ENCODE data around the gene SMIM21.
A peak's percentile ranks its signal among the peaks of the same experiment; 100 is the strongest.

SMIM21 gene

DNA sequence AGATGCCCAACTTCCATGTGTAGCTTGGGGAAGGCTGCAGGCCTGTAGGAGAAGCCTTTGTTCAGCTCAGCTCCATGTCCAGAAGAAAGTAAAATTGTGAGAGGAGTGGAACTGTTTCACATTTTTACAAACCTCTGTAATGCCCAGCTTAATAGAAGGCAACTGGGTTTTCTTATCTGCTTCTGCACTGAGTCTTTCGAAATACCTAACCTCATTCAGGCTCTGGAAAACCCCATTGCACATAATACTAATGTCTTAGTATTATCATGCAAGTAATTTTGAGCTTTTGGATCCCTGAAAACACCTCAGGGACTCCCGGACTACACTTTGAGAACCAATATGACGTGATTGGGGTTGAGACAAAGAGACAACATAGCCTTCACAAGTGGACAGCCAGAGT lies 5.8 kb downstream of the SMIM21 start:
- no peak for DNase-seq

DNA sequence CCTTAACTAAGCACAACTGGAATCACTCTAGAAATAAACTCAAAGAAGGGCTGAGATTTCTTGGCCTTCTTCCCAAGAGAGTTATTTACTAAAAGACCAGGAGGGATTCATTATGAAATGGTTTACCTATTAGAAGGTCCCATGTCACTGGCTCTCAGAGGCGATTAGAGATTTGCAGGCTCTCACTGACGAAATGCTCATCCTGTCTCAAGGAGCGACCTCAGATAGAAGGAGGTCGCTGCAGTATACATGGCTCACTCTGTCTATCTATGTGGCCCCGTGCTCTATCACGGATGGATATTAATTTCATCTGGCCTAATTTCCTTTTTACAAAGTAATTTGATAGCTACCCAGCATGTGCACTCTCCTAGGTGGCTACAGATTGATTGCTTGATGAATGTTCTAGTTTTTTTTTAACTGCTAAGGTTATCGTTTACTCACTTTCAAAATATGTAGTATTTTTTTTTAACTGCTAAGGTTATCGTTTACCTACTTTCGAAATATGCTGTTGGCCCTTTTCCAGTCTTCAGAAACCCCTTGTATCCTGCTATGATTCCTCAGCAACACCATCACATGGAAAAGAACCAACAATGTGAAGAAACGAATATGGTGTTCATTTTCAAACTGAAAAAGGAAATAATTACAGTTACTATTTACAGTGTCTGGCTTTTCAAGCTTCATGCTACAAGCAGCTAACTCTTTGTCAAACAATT lies 9.1 kb downstream of the SMIM21 start:
- DNase-seq, result no peak

DNA sequence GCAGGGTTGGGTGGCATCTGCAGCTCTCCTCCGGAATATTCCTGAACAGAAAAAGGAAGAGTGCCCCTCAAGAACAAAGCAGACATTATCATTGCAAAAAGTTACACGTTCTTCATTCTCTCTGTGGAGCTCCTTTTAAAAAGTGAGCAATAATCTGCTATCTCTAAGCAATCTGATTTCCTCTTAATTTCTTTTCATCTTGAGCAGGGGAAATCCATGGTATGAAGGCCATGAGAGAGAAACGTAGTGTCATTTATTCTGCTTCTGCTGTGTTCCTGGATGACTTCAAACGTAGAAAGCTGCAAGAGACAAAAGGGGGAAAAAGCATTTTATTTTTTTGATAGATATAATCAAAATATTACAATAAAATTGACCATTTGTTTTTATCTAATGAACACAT lies 16.9 kb downstream of the SMIM21 start:
- no peak for DNase-seq

DNA sequence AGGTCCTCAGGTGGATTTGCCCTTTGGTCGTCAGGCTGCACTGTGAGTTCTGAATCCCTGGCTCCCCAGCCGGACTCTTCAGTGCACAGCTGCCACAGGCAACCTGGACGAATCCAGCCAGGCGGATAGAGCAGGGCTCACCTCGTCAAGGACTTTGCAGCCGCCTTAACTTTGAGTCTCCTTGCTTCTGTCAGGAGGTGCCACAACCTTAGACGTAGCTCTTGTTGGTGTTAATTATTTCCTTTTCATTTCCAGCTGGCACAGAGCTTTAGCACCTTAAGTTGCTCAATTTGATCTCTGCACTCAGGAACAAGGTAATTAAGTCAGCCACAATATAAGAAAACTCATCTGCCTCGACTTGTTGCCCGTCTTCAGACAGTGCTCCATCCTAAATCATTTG lies 17.7 kb downstream of the SMIM21 start:
- DNase-seq, result no peak

DNA sequence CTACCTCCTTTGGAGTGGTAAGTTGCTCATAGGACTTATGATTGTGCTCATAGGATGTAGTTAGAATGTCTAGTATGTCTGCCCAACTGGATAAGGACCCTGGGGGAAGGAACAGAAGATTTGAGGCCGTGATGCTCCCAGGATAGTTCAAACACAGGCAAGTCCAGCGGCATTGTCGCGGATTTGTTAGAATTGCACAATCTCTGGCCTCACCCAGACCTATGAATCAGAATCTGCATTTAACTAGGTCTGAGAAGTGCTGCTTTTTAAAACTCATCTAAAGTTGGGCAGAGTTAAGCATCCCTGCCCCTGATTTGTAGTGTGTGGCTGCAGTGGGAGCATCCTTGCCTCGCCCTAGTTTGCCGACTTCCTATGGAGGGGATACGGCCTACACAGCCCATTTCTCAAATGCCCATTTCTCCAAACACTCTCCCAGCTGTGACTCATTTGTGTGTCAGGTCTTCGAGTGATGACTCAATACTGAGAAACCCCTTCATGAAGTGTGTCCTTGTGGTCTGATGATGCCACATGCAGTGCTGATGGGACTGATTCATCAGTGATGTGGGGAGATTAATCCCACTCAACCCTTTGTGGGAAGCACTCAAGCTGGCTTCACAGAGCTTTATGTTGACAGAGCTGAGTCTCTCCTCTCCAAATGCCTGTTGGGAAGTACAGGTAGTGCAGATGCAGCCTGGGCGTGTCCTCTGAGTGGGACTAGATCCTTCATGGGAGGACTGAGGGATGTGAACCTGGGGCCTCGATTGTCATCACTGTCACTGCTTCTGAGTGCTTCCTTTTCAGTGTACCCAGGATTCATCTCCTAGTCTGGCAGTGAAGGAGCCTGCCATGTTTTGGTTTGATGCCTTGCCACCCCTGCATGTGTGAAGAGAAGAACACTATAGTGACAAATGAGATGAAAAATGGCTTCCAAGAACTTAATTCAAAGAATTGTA lies 18.7 kb downstream of the SMIM21 start:
- DNase-seq, result peak; percentile 66

DNA sequence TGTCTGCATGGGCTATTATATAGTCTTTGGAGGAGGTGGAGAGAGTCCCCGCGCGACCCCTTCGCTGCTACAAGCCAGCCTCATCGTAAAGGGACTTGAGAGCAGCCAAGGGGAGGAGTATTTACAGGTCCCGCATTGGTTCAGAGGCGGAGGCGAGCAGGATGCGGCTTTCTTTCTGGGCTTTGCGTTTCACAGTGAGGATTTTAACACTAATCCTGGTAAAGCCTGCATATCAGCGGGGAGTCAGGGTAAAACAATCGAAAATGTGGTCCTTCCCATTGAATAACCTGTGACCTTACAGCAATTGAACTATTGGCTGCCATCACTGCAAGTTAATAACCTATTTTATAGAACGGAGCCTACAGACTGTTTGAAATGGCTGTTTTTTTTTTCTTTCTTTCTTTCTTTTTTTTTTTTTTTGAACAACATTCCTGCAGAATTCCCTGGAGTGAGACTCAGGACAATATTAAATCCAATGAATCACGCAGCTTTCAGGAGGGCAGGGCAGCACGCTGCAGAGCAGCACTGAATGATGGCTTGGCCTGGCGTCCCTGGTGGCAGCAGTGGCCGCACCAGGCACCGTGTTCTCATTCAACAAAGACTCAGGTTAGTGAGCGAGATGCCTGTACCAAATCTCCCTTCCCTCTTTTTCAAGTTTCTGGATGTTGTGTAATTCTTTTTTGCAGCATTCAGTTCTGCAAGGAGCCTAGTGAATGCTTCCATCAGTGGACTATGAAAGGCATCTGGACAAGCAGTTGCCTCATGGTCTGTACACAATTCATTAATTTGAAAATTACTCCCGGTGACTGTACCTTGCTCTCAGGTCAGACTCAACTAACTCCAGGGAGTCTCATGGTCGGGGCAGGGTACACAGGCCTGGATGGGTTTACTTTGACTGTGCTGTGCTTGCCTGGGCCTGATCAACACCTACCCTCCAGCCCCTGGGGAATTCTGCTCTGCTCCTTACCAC lies 19.8 kb downstream of the SMIM21 start:
- DNase-seq, result no peak

DNA sequence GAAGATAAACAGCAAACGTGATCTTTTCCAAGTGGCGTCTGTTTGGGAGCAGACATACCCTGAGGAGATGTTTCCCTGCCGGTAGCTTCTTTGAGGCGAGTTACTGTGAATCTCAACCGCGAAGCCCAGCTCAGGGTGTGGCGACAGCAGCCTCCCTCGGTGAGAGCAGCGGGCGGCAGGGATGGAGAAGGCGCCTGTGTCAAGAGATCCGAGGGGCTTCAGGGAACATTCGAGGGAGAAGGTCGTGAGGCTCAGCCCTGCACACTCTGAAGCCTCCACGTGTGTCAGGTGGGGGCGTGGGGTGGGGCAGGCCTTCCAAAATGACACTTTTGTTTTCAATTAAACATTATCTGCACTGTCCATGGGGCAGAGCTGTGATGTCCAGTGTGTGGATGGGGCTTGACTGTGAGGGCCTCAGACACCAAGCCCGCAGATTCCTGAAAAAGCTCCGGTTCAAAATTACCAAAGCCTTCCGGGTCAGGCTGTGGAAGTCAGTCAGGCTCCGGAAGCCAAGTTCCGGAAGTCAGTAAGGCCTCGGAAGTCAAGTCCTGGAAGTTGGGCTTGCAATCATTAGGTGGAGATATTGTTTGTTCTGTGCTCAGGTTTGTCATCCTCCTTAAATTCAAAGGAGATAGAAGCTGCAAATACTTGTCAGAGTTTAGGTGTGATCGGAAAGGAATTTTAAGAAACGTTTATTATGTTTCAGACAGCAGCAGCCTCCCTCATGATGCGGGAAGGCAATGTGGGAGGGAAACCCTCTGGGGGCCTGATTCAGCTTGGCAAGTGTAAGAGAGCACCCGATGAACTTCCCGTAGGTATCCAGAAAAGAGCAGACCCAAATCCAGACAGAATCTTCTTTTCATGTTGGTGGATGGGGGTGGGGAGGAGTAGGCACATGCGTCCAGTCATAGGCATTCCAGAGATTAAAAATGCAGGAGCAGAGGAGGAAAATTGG lies 20.7 kb downstream of the SMIM21 start:
- DNase-seq, result no peak

DNA sequence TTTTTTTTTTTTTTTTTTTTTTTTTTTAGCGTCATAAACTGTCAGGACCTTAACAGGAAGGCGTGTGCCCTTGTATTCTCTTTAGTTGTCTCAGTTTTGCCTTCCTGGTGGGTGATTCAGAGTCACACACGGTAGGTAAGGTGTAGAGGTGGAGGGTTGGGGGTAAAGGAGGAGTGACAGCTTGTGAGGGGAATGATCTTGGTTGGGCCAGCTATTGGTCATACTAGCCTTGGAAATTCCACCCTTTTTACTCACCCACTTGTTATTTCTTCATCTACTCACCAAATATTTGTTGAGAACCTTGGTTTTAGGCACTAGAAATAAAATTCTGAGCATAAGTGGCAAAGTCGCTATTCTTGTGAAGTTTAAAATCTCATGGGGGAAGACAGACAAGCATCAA lies 22.2 kb downstream of the SMIM21 start:
- no peak for DNase-seq

DNA sequence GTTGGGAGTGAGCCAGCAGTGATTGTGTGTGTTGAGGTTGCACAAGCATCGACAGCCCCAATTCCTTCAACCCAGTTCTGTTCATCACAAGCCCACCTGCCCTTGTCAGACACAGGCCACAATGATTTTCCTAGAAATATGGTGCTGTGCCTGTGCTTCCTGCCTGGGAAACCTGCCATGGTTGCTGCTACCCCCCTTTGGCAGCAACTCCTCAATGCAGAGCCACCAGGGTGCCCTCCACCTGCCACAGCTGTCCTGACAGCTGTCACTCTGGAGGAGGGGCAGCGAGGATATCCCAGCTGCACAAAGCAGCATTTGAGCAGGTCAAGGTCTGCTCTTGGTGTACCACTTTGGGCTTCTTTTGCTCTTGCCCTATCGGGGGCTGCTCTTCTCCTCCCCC lies 27.1 kb downstream of the SMIM21 start:
- no peak for DNase-seq

DNA sequence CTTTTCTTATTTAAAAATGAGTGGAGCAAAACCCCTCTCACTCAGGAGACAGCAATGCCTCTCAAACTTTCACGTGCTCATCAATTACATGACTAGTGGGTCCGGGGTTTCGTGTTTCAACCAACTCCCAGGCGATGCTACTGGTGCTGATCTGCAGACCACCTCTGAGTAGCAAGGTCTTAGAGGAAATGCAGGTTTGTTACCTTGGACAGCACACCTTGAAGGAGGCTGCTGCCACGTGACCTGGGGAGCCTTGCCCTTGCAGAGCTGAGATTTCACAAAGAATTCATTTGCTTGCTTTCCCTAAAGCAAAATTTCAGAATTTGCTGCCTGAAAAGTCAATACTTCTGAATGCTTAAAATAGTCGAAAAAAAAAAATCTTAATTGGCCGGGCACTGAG lies 32.4 kb downstream of the SMIM21 start:
- no peak for DNase-seq

DNA sequence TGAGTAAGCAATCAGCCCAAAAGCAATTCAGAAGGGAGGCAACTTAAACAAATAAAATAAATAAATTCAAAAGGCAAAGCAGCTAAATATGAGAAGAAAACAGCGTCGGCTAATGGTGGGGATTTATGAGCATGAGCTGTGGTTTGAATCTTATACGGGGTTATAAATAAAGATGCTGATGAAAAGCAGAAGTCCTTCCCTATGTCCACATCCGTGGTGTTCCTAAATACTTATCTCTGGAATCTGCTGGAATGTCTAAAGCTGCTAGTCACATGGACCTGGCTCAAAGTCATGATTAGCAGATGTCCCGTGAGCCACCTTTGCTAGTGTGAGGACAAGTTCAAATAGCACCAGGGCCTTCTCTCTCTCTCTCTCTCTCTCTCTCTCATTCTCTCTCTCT lies 33.8 kb downstream of the SMIM21 start:
- DNase-seq, result no peak

DNA sequence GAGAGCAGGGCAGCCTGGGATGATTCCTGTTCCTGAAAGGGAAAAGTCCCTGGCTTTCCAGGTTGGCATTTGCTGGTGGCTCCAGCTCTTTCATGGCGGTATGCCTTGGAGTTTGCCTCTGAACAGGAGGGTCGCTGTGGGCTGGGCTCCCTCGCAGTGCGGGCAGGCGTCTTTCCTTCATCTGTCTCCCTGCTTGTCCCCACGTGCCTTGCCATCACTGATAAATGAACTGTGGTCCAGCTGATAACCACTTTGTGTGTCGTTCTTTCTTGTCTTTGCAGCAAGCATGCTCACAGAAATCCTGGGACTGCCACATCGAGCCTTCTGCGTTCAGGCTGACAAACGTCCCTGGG lies 35.3 kb downstream of the SMIM21 start:
- DNase-seq, result no peak

DNA sequence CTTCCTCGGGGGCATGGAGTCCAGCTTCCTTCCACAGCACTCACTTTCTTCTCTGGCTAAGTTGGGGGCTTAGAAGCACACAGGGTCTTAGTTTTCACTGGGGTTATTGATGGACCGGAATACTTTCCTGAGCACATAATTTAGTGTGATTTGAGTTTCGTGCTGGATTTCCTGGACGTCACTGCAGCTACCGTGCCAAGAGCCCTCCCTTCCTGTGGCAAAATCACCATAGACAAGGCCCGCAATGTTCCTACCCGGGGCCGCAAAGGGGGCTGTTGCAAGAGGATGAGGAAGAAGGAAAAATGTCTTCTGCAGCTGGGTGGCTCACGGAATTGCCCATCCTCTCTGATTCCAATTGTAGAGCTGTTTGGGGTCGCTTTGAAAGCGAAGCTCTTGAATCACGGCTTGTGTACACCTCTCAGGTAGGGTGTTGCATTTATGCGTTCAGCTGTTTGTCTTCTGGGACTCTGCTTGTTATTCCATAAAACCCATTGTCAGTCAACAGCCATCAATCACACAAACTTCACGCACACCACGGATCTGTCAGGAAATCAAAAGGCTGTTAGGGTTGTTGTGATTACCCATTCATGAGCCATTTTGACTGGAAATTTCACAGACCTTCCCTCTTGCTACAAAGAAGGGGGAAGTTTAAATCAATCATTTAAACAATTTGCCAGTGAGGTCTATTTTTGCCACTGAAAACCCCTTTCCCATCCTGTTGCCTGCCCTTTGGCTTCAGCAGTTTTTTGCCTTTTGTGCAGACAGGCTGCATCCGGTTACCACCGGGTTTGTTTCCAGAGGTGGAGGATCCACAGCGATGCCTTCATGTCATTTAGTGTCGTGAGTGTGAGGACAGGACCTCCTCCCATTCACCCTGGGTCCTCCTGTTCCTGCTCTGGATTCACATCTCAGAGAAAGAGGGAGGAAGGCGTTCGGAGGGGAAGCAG lies 36.0 kb downstream of the SMIM21 start:
- no peak for DNase-seq

DNA sequence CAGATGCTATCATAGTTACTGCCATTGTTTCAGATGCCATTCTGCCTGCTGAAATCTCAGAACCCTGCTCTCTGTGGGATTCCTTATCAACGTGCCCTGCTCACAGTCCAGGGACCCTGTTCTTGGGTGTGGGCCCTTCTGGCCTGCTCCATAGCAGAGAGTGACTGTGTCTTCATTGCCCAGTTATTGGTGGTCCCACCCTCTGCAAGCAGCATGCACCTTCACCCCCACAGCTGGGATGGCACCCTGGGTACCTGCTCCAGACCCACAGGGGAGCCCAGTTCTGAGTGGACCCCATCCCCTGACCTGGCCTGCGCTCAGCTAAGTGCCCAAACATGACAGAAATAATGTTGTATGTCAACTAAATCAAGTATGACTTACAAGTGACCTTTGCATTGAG lies 36.6 kb downstream of the SMIM21 start:
- no peak for DNase-seq

DNA sequence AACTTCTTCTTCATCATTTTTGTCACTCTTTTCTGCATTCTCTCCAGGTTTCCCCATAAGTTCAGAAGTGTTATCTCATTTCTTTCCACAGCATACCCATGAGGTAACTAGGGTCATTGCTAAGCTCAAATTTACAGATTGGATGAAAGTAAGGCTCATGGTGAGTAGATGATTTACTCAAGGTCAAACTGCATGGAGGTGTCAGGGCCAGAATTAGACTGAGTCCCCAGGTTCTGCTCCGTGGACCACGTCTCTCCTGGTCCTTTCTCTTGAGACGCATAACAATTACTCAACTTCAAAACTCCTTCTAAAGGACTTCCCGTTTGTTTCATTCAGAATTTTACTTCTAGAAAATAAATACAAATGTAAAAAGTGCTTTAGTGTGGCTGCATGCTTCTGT lies 43.4 kb downstream of the SMIM21 start:
- no peak for DNase-seq

DNA sequence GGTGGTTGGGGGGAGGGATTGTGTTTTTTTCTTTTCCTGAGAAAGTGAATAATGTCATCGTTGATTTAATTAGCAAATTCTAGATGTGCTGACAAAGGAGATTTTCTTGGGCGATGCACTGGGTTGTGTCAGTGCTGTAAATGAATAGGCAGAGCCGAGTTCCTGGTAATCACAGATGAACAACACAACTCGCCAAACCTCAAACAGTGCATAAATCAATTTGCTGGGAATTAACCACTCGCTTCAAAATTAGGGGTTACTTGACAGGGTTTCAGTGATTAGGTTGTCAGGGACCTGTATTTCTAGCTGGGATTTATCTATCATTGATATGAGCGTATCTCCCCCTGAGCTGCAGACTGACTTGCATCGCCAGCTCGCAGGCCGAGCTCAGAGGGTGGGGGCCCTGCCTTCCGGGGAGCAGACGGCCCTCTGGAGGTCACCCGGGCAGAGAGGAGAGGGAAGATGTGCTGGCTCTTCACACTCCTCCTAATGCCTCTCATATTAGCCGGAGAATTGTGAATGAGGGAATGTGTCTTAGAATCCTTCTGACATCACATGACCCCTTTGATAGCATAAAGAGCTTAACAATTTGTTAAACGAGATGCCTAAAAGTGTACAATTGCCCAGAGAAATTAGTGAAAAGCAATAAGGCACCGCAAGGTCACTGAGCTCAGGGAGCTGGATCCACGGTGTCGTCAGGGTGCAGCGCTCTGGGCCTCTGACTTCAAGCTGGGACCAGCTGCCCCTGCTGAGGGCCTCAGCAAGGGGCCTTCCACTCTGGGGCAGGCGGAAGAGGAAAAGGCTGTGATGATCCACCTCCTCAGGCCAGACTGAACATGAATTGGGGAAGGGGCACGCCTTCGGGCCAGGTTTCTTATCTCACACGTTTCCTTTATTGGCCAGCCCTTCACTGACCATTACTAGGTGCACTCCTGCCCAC lies 48.9 kb downstream of the SMIM21 start:
- no peak for DNase-seq

DNA sequence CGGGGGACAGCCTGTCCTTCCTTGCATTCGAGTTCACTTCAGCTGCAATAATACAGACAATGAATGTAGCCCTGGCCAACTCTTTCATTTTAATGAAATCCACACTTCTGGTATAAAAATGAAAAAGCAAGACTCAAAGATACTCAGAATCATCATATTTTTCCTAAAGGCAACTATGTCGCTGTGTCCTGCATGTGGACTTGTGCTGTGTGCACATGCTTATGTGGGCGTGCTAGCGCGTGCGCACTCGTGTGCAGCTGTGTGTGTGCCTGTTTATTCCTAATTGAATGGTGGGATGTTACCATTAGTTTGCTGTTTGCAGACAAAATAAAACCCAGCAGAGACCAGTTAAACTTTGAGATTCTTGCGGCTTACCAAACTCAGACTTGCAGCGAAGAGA lies 49.6 kb downstream of the SMIM21 start:
- DNase-seq, result no peak

DNA sequence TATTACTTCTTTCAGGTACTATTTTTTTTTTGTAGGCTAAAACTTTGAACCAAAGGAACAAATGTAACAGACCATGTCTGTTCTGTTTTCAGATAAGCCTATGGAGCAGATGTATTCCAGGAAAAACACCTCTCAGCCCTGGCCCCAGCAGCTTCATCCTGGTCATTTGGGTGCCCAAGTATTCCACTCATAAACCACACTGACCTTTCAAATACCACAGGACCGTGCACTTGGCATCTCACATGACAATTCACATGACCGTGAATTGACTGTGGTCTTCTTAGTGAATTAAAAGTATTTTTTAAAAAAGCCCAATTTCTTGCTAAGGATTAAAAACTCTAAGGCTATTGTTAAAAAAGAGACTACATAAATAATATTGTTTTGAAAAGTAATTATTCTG lies 50.2 kb downstream of the SMIM21 start:
- DNase-seq, result no peak

DNA sequence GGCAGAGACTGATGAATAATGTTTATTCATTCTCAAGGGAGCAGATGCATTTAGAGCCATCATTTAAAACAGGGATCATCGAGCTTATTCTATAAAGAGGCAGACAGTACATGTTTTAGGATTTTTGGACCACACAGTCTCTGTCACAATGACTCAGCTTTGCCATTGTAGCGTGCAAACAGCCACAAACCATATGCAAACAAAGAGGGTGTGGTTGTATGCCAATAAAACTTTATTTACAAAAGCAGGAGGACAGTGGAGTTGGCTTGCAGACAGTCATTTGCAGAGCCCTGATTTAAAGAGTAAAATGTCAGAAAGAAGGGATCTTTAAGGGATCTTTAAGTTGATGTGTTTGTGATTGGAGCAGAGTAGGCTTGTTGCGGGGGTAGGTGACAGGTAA lies 51.5 kb downstream of the SMIM21 start:
- no peak for DNase-seq

DNA sequence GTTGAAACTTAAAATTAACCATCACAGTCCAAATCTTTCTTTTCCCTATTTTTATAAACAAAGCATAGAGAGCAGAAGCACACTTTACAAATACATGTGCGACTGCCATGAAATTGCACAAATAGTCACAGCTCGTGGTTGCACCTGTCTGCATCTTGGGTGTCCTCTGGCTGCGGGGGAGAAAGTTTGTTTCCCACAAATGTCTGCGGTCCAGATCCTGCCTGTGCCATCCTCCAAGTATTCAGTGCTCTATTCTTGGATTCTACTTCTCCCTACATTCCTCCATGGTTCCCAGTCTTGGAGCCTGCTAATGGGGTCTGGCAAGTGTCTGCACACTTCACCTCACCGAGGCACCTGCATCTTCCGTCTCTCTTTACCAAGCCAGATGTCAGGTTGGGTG lies 52.2 kb downstream of the SMIM21 start:
- no peak for DNase-seq

All from activated effector memory CD4-positive, alpha-beta T cell treated with anti-CD3 and anti-CD28 coated beads, Interleukin-2, amount 50 U/mL, for 16 hours (primary cell).